ENCODE results near the gene GYG2.

DNA sequence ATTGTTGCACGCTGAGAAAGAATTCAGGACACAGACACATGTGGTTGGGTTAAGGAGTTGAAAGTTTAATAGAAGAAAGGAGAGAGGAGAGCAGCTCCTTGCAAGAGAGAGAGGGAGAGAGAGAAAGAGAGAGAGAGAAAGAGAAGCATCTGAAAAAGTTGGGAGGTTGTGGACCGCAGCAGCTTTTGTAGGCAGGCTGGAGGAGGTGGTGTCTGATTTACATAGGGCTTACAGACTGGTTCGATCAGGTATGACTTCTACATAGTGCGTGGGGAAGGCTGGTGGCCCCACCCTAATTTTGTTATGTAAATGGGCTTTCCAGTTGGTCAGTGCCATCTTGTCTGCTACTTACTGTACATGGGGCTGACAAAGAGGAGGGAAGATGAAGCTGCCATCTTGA, 27.5 kb upstream of the GYG2 start:
- TF ChIP-seq SIN3A (IDR thresholded peaks at IDR 0.05; ENCODE audit: low read depth): no peak
- TF ChIP-seq POLR2A (IDR thresholded peaks at IDR 0.05; ENCODE audit: borderline replicate concordance, extremely low read depth, insufficient read depth, insufficient read length): no peak
- TF ChIP-seq, protein P1, sequence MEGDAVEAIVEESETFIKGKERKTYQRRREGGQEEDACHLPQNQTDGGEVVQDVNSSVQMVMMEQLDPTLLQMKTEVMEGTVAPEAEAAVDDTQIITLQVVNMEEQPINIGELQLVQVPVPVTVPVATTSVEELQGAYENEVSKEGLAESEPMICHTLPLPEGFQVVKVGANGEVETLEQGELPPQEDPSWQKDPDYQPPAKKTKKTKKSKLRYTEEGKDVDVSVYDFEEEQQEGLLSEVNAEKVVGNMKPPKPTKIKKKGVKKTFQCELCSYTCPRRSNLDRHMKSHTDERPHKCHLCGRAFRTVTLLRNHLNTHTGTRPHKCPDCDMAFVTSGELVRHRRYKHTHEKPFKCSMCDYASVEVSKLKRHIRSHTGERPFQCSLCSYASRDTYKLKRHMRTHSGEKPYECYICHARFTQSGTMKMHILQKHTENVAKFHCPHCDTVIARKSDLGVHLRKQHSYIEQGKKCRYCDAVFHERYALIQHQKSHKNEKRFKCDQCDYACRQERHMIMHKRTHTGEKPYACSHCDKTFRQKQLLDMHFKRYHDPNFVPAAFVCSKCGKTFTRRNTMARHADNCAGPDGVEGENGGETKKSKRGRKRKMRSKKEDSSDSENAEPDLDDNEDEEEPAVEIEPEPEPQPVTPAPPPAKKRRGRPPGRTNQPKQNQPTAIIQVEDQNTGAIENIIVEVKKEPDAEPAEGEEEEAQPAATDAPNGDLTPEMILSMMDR (IDR thresholded peaks at IDR 0.05 in 2 of 3, conservative IDR thresholded peaks at IDR 0.05 in 1 of 3; ENCODE audit: borderline replicate concordance in 1 of 3, insufficient read depth in 1 of 3, low read depth in 2 of 3, low read length in 2 of 3): no peak
- TF ChIP-seq EZH2 (IDR thresholded peaks at IDR 0.05): no peak
- TF ChIP-seq CEBPB (IDR thresholded peaks at IDR 0.05; ENCODE audit: low read depth): no peak
- TF ChIP-seq RAD21 (IDR thresholded peaks at IDR 0.05; ENCODE audit: low read depth): no peak
- TF ChIP-seq, protein P2, sequence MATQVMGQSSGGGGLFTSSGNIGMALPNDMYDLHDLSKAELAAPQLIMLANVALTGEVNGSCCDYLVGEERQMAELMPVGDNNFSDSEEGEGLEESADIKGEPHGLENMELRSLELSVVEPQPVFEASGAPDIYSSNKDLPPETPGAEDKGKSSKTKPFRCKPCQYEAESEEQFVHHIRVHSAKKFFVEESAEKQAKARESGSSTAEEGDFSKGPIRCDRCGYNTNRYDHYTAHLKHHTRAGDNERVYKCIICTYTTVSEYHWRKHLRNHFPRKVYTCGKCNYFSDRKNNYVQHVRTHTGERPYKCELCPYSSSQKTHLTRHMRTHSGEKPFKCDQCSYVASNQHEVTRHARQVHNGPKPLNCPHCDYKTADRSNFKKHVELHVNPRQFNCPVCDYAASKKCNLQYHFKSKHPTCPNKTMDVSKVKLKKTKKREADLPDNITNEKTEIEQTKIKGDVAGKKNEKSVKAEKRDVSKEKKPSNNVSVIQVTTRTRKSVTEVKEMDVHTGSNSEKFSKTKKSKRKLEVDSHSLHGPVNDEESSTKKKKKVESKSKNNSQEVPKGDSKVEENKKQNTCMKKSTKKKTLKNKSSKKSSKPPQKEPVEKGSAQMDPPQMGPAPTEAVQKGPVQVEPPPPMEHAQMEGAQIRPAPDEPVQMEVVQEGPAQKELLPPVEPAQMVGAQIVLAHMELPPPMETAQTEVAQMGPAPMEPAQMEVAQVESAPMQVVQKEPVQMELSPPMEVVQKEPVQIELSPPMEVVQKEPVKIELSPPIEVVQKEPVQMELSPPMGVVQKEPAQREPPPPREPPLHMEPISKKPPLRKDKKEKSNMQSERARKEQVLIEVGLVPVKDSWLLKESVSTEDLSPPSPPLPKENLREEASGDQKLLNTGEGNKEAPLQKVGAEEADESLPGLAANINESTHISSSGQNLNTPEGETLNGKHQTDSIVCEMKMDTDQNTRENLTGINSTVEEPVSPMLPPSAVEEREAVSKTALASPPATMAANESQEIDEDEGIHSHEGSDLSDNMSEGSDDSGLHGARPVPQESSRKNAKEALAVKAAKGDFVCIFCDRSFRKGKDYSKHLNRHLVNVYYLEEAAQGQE (IDR thresholded peaks at IDR 0.05; ENCODE audit: low read depth): no peak
- no peak for TF ChIP-seq SP1 (IDR thresholded peaks at IDR 0.05; ENCODE audit: low read depth)

Measured in HCT116 (cell line).